AG09319 (cell line): Measurements from ENCODE around the gene NR2F1.

ENCODE experiments used
- DNase-seq: peaks from one replicate; pipeline ENCODE4 v3.0.0-alpha.2; 2010; ENCODE audit warnings: low read depth; ENCODE audit errors: extremely low read depth
- TF ChIP-seq, protein P1 (sequence below): IDR thresholded peaks from 2 replicates; pipeline ENCODE4 v1.5.1; 2011; ENCODE audit warnings: low read depth, mild to moderate bottlenecking, inconsistent platforms, low read length, moderate library complexity

Gene NR2F1

GRCh38 chr5:93574491-93575305 is 8.3 kb upstream of the NR2F1 start:
- DNase-seq: no peak
- TF ChIP-seq, protein P1, sequence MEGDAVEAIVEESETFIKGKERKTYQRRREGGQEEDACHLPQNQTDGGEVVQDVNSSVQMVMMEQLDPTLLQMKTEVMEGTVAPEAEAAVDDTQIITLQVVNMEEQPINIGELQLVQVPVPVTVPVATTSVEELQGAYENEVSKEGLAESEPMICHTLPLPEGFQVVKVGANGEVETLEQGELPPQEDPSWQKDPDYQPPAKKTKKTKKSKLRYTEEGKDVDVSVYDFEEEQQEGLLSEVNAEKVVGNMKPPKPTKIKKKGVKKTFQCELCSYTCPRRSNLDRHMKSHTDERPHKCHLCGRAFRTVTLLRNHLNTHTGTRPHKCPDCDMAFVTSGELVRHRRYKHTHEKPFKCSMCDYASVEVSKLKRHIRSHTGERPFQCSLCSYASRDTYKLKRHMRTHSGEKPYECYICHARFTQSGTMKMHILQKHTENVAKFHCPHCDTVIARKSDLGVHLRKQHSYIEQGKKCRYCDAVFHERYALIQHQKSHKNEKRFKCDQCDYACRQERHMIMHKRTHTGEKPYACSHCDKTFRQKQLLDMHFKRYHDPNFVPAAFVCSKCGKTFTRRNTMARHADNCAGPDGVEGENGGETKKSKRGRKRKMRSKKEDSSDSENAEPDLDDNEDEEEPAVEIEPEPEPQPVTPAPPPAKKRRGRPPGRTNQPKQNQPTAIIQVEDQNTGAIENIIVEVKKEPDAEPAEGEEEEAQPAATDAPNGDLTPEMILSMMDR: no peak

- TF ChIP-seq, protein P1: no peak
- DNase-seq: no peak
Measured at GRCh38 chr5:93575461-93576414, 7.3 kb upstream of the NR2F1 start.

DNA sequence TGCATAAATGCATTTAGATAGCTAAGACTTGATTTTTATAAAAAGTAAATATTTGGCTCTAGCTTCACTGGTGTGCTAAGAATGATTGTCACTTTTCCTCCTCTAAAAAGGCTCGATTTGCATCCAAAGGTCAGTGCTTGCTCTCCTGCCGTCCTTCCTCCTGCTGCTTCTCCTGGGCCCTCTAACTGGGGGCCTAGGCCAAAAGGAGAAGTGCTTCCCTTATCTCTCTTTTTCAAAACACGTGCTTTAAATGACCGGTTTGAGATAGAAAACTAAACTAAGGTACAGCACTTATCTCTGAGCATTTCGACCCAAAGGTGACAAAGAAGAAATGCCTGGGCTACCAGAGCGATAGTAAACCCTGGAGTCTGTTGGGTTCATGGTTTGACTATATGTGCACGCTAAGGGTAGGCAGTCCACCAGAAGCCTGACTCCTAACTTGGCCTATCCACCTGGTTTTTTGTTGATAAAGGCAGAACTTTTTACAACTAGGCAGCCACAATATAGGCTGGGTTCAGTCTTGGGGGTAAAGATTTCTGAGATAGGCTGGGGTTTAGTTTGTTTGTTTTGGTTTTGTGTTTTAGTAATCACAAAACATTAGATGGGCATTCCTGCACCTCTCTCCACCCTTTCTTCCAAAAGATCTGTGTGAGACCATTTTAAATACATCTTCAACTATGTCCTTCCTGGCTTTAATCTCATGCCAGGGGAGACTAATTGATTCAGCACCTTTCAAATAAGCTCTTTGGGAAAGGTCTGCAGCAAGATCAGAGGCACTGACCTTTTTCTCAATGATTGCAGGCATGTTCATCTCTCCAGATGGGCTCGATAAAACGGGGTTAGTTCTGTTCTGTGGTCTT is 5.8 kb upstream of the NR2F1 start:
- TF ChIP-seq, protein P1: no peak
- DNase-seq: no peak

- no peak for DNase-seq
- TF ChIP-seq, protein P1: no peak
Measured at GRCh38 chr5:93577854-93578812, 4.9 kb upstream of the NR2F1 start.

DNA sequence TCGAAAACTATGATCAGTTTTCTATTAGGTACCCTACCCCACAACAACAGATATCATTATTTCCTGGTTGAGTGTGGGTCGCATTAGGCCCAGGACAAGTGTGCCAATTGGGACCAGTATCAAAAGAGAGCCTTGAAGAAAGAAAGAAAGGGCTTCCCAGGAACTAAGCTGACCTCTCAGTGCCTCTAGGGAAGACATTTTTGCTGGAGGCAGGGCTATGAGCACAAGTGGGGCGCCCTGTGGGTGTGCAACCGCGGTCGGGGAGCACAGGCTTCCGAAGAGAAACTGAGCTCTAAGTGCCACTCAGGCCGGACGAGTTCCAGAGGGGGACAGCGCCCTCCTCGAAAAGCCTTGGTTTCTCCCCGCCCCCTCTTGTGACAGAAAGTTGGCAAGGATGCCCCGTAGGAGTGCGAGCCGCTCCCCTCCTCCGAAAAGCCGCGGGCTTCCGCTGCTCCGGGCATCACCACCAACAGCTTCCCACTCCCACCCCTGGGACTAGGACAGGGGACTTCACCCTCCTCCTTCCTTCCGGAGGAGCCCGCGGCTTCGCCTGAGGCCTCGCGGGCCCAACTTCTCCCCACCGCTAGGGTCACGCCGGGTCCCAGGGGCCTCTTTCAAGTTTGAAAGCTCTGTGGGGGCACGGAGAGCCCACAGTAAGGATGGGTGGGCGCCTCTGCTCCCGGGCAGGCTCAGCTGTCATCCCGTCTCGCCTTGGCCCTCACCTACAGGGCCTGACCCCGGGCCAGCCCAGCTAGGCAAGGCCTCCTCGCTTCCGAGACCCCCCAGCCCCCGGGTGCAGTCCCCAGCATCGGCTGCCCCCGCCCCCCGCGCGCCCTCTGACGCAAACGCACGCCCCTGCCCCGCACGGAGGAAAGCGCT is 4.0 kb upstream of the NR2F1 start:
- DNase-seq: no peak
- TF ChIP-seq, protein P1: peak; percentile 21
